Measurements from ENCODE around the gene TMEM86B. TPM values are rescaled to one million over a fixed set of nuclear protein-coding genes. Genes with fewer than 3 reads are reported as not detected.

The TMEM86B gene
- total RNA-seq, 2 experiments from 2014 or later: 11.7 to 11.8 TPM

GRCh38 chr19:55246462-55247451, 18.2 kb upstream of the TMEM86B start:
- no peak overlapping the region for H3K27ac ChIP-seq (ENCODE audit: low read depth in 1 of 2, low read length in 2 of 2)
- no peak overlapping the region for H3K4me3 ChIP-seq (ENCODE audit: low read length)
- no peak for ATAC-seq (ENCODE audit: poor library complexity)
- H3K27ac Mint-ChIP-seq: no peak overlapping the region
- ChIA-PET CTCF (no interaction called here), POLR2A (no interaction called here)
- peaks cover 61% of the 10 kb centered on the region for H3K36me3 Mint-ChIP-seq (ENCODE audit: low read depth)
- no peak for TF ChIP-seq CTCF (IDR thresholded peaks at IDR 0.05)
- no peaks in the 10 kb centered on the region for H3K9me3 Mint-ChIP-seq
- intact Hi-C loops (cut with DNase I, micrococcal nuclease): no loop called here
- no peaks in the 10 kb centered on the region for H3K9me3 ChIP-seq (ENCODE audit: control insufficient read depth in 1 of 2, insufficient read depth in 1 of 2, low read length in 2 of 2)
- no peak for DNase-seq
- no peak overlapping the region for H3K4me3 Mint-ChIP-seq
- peaks cover 52% of the 10 kb centered on the region for H3K4me1 ChIP-seq (ENCODE audit: insufficient read depth, low read length)
- no peaks in the 10 kb centered on the region for H3K27me3 ChIP-seq (ENCODE audit: control insufficient read depth in 1 of 2, insufficient read depth in 2 of 2, low read length in 2 of 2)
- H3K36me3 ChIP-seq (ENCODE audit: insufficient read depth, low read length): peaks cover 70% of the 10 kb centered on the region
- no peaks in the 10 kb centered on the region for H3K27me3 Mint-ChIP-seq
- H3K4me1 Mint-ChIP-seq (ENCODE audit: low read depth): peaks cover 32% of the 10 kb centered on the region

- Mint-ChIP-seq H3K4me1 (ENCODE audit: low read depth) (peaks cover 18% of the 10 kb centered on the region), H3K27ac (no peak overlapping the region), H3K4me3 (no peak overlapping the region), H3K36me3 (ENCODE audit: low read depth) (peaks cover 55% of the 10 kb centered on the region), H3K27me3 (no peaks in the 10 kb centered on the region), H3K9me3 (no peaks in the 10 kb centered on the region)
- Histone ChIP-seq H3K36me3 (ENCODE audit: insufficient read depth, low read length) (peaks cover 82% of the 10 kb centered on the region), H3K27me3 (ENCODE audit: control insufficient read depth in 1 of 2, insufficient read depth in 2 of 2, low read length in 2 of 2) (no peaks in the 10 kb centered on the region), H3K9me3 (ENCODE audit: control insufficient read depth in 1 of 2, insufficient read depth in 1 of 2, low read length in 2 of 2) (no peaks in the 10 kb centered on the region), H3K27ac (ENCODE audit: low read depth in 1 of 2, low read length in 2 of 2) (no peak overlapping the region), H3K4me3 (ENCODE audit: low read length) (no peak overlapping the region), H3K4me1 (ENCODE audit: insufficient read depth, low read length) (peaks cover 38% of the 10 kb centered on the region)
- intact Hi-C loops (cut with DNase I, micrococcal nuclease): no loop called here
- no peak for ATAC-seq (ENCODE audit: poor library complexity)
- POLR2A ChIA-PET: no interaction called here
- CTCF ChIA-PET: no interaction called here
- TF ChIP-seq CTCF (IDR thresholded peaks at IDR 0.05): no peak
- no peak for DNase-seq
These were observed 16.8 kb upstream of the TMEM86B start for GRCh38 chr19:55245236-55245904.

- Mint-ChIP-seq H3K36me3 (ENCODE audit: low read depth) (peaks cover 59% of the 10 kb centered on the region), H3K4me1 (ENCODE audit: low read depth) (peaks cover 15% of the 10 kb centered on the region), H3K27me3 (no peaks in the 10 kb centered on the region), H3K27ac (no peak overlapping the region), H3K9me3 (no peaks in the 10 kb centered on the region), H3K4me3 (no peak overlapping the region)
- H3K9me3 ChIP-seq (ENCODE audit: control insufficient read depth in 1 of 2, insufficient read depth in 1 of 2, low read length in 2 of 2): no peaks in the 10 kb centered on the region
- no peak overlapping the region for H3K4me3 ChIP-seq (ENCODE audit: low read length)
- DNase-seq: no peak
- no peak overlapping the region for H3K27ac ChIP-seq (ENCODE audit: low read depth in 1 of 2, low read length in 2 of 2)
- no peak for ATAC-seq (ENCODE audit: poor library complexity)
- TF ChIP-seq CTCF (IDR thresholded peaks at IDR 0.05): no peak
- CTCF ChIA-PET: interaction anchor here (1.0 kb wide), 1 partner anchor 10 kb away, joined by 3 read pairs; no protein-coding TSS in a partner anchor
- H3K36me3 ChIP-seq (ENCODE audit: insufficient read depth, low read length): peaks cover 87% of the 10 kb centered on the region
- intact Hi-C loops (cut with DNase I, micrococcal nuclease): no loop called here
- POLR2A ChIA-PET: no interaction called here
- no peaks in the 10 kb centered on the region for H3K27me3 ChIP-seq (ENCODE audit: control insufficient read depth in 1 of 2, insufficient read depth in 2 of 2, low read length in 2 of 2)
- peaks cover 27% of the 10 kb centered on the region for H3K4me1 ChIP-seq (ENCODE audit: insufficient read depth, low read length)
These were observed 15.6 kb upstream of the TMEM86B start for GRCh38 chr19:55244004-55244680.
